ENCODE measurements around the gene RASGRP1. TPM values are rescaled to one million over a fixed set of nuclear protein-coding genes. Genes with fewer than 3 reads are reported as not detected.

RASGRP1 gene
- total RNA-seq, 2 donors from 2014 or later: 7.0 to 8.8 TPM

- Histone ChIP-seq H3K27ac (ENCODE audit: low read depth, low read length) (no peak overlapping the region), H3K27me3 (ENCODE audit: control insufficient read depth, insufficient read depth, low read length, poor library complexity, severe bottlenecking) (no peaks in the 10 kb centered on the region), H3K36me3 (ENCODE audit: control insufficient read depth, insufficient read depth, low read length) (no peaks in the 10 kb centered on the region), H3K9me3 (ENCODE audit: control insufficient read depth, low read length) (no peaks in the 10 kb centered on the region), H3K9ac (ENCODE audit: extremely low read depth, low read length, poor library complexity, severe bottlenecking) (no peak overlapping the region), H3K4me3 (ENCODE audit: low read length) (no peak overlapping the region), H3K4me1 (ENCODE audit: control insufficient read depth, insufficient read depth, low read length) (peaks cover 13% of the 10 kb centered on the region)
- H3K27me3 Mint-ChIP-seq (ENCODE audit: insufficient read depth): peaks cover 3% of the 10 kb centered on the region
- WGBS, 2 experiments (ENCODE audit: insufficient coverage in 1 of 2, insufficient read length in 1 of 2): 92 to 94% methylated on average over 4 of the region's 4 CpGs
- H3K36me3 Mint-ChIP-seq (ENCODE audit: low read depth): no peaks in the 10 kb centered on the region
- no peaks in the 10 kb centered on the region for H3K9me3 Mint-ChIP-seq
- no peak for DNase-seq
- H3K27ac Mint-ChIP-seq: no peak overlapping the region
- peaks cover 51% of the 10 kb centered on the region for H3K4me1 Mint-ChIP-seq
- TF ChIP-seq CTCF (conservative IDR thresholded peaks at IDR 0.05): no peak
- H3K4me3 Mint-ChIP-seq: no peak overlapping the region
Measured at GRCh38 chr15:38611228-38611627, 46.6 kb upstream of the RASGRP1 start.

GRCh38 chr15:38610748-38611147 lies 46.1 kb upstream of the RASGRP1 start:
- Histone ChIP-seq H3K4me3 (ENCODE audit: low read length) (no peak overlapping the region), H3K27me3 (ENCODE audit: control insufficient read depth, insufficient read depth, low read length, poor library complexity, severe bottlenecking) (no peaks in the 10 kb centered on the region), H3K4me1 (ENCODE audit: control insufficient read depth, insufficient read depth, low read length) (peaks cover 14% of the 10 kb centered on the region), H3K36me3 (ENCODE audit: control insufficient read depth, insufficient read depth, low read length) (no peaks in the 10 kb centered on the region), H3K27ac (ENCODE audit: low read depth, low read length) (no peak overlapping the region), H3K9ac (ENCODE audit: extremely low read depth, low read length, poor library complexity, severe bottlenecking) (no peak overlapping the region), H3K9me3 (ENCODE audit: control insufficient read depth, low read length) (no peaks in the 10 kb centered on the region)
- 83 to 95% methylated on average over 4 to 7 of the region's 7 CpGs for WGBS, 2 experiments (ENCODE audit: insufficient coverage in 1 of 2, insufficient read length in 1 of 2)
- Mint-ChIP-seq H3K9me3 (no peaks in the 10 kb centered on the region), H3K4me1 (peaks cover 56% of the 10 kb centered on the region), H3K27ac (no peak overlapping the region), H3K4me3 (no peak overlapping the region), H3K36me3 (ENCODE audit: low read depth) (no peaks in the 10 kb centered on the region), H3K27me3 (ENCODE audit: insufficient read depth) (peaks cover 3% of the 10 kb centered on the region)
- no peak for DNase-seq
- no peak for TF ChIP-seq CTCF (conservative IDR thresholded peaks at IDR 0.05)

- Mint-ChIP-seq H3K27me3 (ENCODE audit: insufficient read depth) (peaks cover 7% of the 10 kb centered on the region), H3K27ac (no peak overlapping the region), H3K9me3 (no peaks in the 10 kb centered on the region), H3K36me3 (ENCODE audit: low read depth) (no peaks in the 10 kb centered on the region), H3K4me3 (no peak overlapping the region), H3K4me1 (peaks cover 53% of the 10 kb centered on the region)
- WGBS, 2 experiments (ENCODE audit: insufficient coverage in 1 of 2, insufficient read length in 1 of 2): 89 to 97% methylated on average over 4 of the region's 4 CpGs
- no peaks in the 10 kb centered on the region for H3K36me3 ChIP-seq (ENCODE audit: control insufficient read depth, insufficient read depth, low read length)
- H3K27ac ChIP-seq (ENCODE audit: low read depth, low read length): no peak overlapping the region
- DNase-seq: no peak
- no peak for TF ChIP-seq CTCF (conservative IDR thresholded peaks at IDR 0.05)
- no peaks in the 10 kb centered on the region for H3K9me3 ChIP-seq (ENCODE audit: control insufficient read depth, low read length)
- no peaks in the 10 kb centered on the region for H3K27me3 ChIP-seq (ENCODE audit: control insufficient read depth, insufficient read depth, low read length, poor library complexity, severe bottlenecking)
- no peak overlapping the region for H3K9ac ChIP-seq (ENCODE audit: extremely low read depth, low read length, poor library complexity, severe bottlenecking)
- H3K4me3 ChIP-seq (ENCODE audit: low read length): no peak overlapping the region
- H3K4me1 ChIP-seq (ENCODE audit: control insufficient read depth, insufficient read depth, low read length): peaks cover 10% of the 10 kb centered on the region
Measured at GRCh38 chr15:38609097-38609738, 44.6 kb upstream of the RASGRP1 start.
